Measurements from ENCODE around the gene RANBP17.
"Not testable (repeated sequence)": the region's sequence is repeated elsewhere in the genome, so short reads cannot be mapped to it uniquely, and the experiment has no call there.

Gene RANBP17

DNA sequence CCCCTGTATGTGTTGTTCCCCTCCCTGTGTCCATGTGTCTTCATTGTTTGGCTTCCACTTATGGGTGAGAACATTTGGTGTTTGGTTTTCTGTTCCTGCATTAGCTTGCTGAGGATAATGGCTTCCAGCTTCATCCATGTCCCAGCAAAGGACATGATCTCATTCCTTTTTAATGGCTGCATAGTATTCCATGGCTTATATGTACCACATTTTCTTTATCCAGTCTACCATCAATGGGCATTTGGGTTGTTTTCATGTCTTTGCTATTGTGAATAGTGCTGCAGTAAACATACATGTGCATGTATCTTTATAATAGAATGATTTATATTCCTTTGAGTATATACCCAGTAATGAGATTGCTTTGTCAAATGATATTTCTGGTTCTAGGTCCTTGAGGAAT lies 8.6 kb downstream of the RANBP17 start:
- DNase-seq = not testable (repeated sequence)

GRCh38 chr5:170874017-170874416 lies 12.2 kb downstream of the RANBP17 start:
- DNase-seq = no peak

DNA sequence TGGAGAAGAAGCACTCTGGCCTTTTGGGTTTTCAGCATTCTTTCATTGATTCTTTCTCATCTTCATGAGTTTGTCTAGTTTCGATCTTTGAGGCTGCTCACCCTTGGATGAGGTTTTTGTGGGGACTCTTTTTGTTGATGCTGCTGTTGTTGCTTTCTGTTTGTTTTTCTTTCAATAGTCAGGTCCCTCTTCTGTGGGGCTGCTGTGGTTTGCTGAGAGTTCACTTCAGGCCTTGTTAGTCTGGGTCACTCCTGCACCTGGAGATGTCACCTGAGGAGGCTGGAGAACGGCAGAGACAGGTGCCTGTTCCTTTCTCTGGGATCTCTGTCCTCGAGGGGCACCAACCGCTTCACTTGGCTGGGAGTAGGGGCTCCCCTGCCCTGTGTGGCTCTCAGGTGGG lies 14.0 kb downstream of the RANBP17 start:
- no peak for DNase-seq

DNA sequence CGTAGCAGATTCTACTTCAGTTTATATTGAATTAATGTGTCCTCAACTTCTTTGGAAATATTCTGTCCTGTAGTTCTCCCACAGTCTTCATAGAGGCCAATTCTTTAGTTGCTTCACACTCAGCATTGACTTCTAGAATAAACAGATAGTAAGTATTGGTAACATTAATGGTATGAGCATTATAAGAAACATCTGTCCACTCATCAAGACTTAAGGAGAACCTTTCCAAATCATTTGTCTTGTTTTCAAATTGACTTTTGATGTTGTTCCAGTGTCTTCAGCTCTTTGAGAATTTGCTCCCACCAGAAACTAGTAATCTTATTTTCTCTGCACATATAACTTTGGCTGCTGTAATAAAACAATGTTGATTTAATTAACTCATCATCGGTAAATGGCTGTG lies 18.3 kb downstream of the RANBP17 start:
- DNase-seq = no peak

DNA sequence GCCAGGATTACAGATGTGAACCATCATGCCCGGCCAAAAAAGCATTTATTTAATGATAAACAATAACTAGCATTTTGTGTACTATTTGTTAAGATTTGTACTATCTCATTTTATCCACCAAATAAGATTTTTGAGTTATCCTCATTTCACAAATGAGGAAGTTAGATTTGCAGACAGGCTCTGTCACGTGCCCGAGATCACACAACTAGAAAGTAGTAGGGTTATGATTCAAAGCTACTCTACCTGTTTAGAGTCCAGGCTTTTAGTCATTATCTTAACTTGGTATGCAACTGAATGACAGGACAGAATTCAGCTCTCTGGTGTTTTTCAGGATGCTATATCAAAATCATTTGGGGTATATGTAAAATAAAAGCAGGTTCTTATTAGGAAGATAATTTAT lies 20.5 kb downstream of the RANBP17 start:
- no peak for DNase-seq

- DNase-seq = no peak
Observed at GRCh38 chr5:170885256-170885655, 23.4 kb downstream of the RANBP17 start.

GRCh38 chr5:170885809-170886208 lies 24.0 kb downstream of the RANBP17 start:
- no peak for DNase-seq

DNA sequence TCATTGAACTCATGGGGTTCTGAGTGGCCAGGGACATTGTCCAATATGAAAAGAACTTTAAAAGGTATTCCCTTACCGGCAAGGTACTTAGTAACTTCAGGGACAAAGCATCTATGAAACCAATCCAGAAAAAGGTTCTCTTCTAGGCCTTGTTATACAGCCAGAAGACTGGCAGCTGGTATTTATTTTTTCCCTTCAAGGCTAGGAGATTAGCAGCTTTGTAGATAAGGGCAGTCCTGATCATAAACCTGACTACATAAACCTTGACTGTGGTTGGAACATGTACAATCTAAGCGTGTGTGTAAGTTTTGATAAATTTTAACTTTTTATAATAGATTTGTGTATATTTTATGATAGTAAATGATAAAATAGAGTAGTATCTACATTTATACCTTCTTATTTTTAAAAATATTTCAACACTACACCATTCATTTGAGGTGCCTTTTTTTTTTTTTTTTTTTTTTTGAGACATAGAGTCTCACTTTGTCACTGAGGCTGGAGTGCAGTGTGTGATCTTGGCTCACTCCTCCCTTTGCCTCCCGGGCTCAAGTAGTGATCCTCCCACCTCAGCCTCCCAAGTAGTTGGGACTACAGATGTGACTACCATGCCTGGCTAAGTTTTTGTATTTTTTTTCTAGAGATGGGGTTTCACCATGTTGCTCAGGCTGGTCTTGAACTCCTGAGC lies 24.5 kb downstream of the RANBP17 start:
- DNase-seq = no peak

DNA sequence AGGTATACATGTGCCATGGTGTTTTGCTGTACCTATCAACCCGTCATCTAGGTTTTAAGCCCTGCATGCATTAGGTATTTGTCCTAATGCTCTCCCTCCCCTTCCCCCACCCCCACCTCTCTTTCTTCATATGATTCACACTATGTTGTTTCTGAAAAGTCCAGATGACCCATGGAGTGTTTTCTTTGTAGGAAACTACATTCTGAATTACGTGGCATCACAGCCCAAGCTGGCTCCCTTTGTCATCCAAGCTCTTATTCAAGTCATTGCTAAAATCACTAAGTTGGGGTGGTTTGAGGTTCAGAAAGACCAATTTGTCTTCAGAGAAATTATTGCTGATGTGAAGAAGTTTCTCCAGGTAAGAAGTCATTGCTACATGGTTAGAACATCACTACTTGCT lies 30.4 kb downstream of the RANBP17 start:
- DNase-seq = no peak

DNA sequence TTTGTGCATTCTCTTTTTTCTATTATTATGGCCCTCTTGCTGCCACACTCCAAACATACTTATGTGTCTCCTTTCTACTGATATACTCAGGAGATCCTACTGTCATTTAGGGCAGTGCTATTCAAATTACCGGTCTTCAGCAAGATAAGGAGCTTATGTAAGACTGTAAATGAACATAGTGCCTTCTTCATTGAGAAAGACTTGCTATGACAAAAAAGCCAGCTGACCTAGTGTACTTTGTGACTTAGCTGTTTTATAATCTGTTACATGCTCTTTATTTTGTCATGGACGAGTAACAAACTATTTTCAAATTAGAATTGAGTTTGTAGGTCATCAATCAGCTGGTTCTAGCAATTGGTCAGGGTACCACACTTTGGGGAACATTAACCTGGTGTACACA lies 32.8 kb downstream of the RANBP17 start:
- no peak for DNase-seq

DNA sequence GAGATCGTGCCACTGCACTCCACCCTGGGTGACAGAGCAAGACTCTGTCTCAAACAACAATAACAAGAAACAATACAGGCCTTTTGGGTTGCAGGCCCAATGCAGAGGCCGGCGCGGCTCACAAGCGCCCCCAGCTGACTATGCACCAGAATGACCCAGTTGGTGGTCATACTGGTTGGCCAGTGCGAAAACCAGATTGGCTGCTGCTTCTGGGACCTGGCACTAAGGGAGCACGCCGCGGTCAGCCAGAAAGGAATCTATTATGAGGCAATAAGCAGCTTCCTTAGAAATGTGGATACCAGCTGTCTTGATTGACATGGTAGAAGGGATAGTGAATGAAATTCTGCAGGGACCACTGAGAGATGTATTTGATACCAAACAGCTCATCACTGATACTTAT lies 35.0 kb downstream of the RANBP17 start:
- DNase-seq = no peak

- DNase-seq = no peak
Observed at GRCh38 chr5:170903075-170903474, 41.3 kb downstream of the RANBP17 start.

GRCh38 chr5:170907758-170908157 lies 45.9 kb downstream of the RANBP17 start:
- DNase-seq = no peak

DNA sequence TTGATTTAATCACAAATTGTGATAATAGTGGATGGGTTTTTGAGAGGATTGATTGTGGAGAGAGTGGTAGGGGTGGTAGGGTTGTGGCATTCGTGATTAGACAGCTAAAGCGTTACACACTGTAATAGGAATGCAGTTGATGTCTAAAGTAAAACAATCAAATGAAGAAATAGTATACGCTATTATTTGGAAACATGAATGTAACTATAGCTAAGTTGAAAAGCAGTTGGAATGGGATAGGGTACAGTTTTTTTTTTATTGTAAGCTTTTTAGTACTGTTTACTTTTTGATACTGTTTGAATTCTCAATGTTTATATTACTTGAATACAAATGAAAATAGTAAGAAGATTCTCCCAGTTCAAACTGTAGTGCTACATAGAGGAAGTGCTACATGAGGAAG lies 51.8 kb downstream of the RANBP17 start:
- DNase-seq = no peak

GRCh38 chr5:170917113-170917512 lies 55.3 kb downstream of the RANBP17 start:
- no peak for DNase-seq

DNA sequence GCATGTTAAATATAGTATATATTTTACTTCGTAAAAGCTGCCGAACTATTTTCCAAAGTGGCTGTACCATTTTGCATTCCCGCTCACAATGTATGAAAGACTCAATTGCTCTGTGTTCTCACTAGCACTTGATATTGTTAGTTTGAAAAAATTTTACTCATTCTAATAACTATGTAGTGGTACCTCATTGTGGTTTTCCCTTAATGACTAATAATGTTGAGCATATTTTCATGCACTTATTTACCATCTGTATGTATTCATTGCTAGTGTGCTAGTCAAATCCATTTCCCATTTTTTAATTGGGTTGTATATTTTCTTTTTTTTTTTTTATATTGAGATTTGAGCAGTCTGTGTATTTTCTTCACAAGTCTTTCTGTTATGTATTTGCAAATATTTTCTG lies 58.4 kb downstream of the RANBP17 start:
- no peak for DNase-seq

GRCh38 chr5:170922331-170922730 lies 60.5 kb downstream of the RANBP17 start:
- DNase-seq = not testable (repeated sequence)

DNA sequence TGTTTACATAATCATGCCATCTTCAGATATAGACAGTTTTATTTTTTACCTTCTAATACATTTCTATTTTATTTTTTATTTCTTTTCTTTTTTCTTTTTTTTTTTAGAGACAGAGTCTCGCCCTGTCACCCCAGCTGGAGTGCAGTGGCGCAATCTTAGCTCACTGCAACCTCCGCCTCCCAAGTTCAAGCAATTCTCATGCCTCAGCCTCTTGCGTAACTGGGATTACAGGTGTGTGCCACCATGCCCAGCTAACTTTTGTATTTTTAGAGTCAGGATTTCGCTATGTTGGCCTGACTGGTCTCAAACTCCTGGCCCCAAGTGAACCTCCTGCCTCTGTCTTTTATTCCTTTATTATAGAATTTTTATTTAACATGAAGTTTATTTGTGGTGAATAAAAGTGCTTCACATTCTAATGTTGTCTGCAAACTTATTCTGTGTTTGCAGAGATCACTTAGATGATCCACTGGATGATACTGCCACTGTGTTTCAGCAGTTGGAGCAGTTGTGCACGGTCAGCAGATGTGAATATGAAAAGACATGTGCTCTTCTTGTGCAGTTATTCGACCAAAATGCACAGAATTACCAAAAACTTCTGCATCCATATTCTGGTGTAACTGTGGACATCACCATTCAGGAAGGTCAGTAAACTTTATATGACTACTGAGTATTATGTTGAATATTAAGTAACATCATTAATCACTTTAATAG lies 62.2 kb downstream of the RANBP17 start:
- DNase-seq = no peak

DNA sequence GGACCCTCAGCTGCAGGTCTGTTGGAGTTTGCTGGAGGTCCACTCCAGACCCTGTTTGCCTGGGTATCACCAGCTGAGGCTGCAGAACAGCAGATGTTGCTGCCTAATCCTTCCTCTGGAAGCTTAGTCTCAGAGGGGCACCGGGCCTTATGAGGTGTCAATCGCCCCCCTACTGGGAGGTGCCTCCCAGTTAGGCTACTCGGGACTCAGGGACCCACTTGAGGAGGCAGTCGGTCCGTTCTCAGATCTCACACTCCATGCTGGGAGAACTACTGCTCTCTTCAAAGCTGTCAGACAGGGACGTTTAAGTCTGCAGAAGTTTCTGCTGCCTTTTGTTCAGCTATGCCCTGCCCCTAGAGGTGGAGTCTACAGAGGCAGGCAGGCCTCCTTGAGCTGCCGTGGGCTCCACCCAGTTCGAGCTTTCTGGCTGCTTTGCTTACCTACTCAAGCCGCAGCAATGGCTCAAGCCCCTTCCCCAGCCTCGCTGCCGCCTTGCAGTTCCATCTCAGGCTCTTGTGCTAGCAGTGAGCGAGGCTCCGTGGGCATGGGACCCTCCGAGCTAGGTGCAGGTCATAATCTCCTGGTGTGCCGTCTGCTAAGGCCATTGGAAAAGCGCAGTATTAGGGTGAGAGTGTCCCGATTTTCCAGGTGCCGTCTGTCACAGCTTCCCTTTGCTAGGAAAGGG lies 73.9 kb downstream of the RANBP17 start:
- DNase-seq = not testable (repeated sequence)

DNA sequence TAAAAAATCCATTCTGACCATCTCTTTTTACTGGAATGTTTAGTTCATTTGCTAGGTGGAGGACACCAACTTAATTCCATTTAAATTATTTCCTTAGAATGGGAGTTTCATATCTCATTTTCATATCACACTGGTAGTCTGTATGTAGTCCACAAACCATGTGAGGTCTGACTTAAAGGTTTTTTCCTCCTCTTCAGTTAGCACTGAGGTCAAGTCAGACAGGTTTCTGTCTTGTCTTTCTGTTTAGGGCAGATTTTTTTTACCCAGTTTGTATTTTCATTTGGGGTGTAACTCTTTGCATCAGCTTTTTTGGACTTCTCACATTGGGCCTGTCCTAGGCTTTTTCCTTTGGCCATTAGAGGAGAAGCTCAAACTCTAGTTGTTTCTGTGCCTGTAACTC lies 75.3 kb downstream of the RANBP17 start:
- no peak for DNase-seq

- DNase-seq = no peak
Observed at GRCh38 chr5:170937914-170938313, 76.1 kb downstream of the RANBP17 start.

DNA sequence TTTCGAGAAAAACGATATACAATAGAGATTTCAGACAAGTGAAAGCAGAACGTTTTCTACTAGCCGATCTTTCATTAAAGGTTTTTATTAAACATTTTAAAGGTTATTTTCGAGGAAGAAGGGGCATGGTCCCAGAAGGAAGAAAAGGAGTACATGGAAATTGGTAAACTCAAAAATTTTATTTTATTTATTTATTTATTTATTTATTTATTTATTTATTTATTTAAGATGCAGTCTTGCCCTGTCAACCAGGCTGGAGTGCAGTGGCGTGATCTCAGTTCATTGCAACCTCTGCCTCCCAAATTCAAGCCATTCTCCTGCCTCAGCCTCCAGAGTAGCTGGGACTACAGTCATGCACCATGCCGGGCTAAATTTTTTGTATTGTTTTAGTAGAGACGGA lies 77.4 kb downstream of the RANBP17 start:
- no peak for DNase-seq

DNA sequence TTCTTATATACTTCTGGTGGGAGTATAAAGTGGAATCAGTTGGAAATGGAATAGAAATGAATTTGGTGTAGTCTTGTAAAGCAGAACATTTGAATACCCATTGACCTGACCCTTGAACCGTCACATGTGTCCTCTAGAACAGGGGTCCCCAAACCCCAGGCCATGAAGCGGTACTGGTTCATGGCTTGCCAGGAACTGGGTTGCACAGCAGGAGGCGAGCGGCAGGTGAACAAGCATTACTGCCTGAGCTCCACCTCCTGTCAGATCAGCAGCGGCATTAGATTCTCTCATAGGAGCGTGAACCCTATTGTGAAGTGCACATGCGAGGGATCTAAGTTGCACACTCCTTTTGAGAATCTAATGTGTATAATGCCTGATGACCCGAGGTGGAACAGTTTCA lies 80.0 kb downstream of the RANBP17 start:
- no peak for DNase-seq

DNA sequence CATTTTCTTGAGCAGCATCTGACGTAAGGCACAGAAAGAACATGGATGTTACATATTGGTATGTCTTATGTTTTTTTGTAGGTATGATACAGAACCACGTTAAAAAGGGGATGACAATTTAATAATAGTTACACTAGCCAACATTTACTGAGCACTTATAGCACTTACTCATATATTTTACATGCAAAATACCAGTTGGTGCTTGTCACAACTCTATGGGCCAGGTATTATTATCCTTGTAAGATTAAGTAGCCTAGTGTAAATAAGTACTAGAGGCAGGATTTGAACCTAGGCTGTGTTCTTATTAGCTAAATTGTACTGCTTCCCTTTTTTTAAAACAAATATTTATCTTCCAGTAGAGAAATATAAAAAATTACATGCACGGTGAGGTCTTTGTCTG lies 83.5 kb downstream of the RANBP17 start:
- no peak for DNase-seq

Measured in NCI-H446 (cell line).